Femur (tissue), 1 donor: ENCODE data around the gene TMEM120B.

Experiments used
- DNase-seq: peaks from one replicate; pipeline ENCODE4 v3.0.0-alpha.2; 2017

Gene TMEM120B

GRCh38 chr12:121793838-121794533 is 81.4 kb downstream of the TMEM120B start:
- DNase-seq, result peak; percentile 94

GRCh38 chr12:121794534-121795033 is 82.0 kb downstream of the TMEM120B start:
- no peak for DNase-seq

- DNase-seq, result peak; percentile 94
Observed at GRCh38 chr12:121795034-121795968, 82.7 kb downstream of the TMEM120B start.

GRCh38 chr12:121796855-121797751 is 84.6 kb downstream of the TMEM120B start:
- peak; percentile 88 for DNase-seq

GRCh38 chr12:121797937-121798786 is 85.6 kb downstream of the TMEM120B start:
- DNase-seq, result peak; percentile 84

GRCh38 chr12:121798787-121799155 is 86.2 kb downstream of the TMEM120B start:
- DNase-seq, result no peak

- DNase-seq, result peak; percentile 83
Observed at GRCh38 chr12:121799156-121799841, 86.7 kb downstream of the TMEM120B start.

GRCh38 chr12:121799842-121800693 is 87.5 kb downstream of the TMEM120B start:
- DNase-seq, result peak; percentile 87

- DNase-seq, result peak; percentile 87
Observed at GRCh38 chr12:121800694-121801594, 88.4 kb downstream of the TMEM120B start.

GRCh38 chr12:121801595-121802484 is 89.3 kb downstream of the TMEM120B start:
- DNase-seq, result peak; percentile 40

GRCh38 chr12:121802485-121802842 is 89.9 kb downstream of the TMEM120B start:
- no peak for DNase-seq

- peak; percentile 96 for DNase-seq
Observed at GRCh38 chr12:121802843-121803698, 90.5 kb downstream of the TMEM120B start.

GRCh38 chr12:121803861-121804416 is 91.4 kb downstream of the TMEM120B start, which contains the start of gene SETD1B:
Gene SETD1B, plus strand, starts transcription at chr12:121804009. Its CDS starts 729 bp downstream, at chr12:121804738.
- DNase-seq, result peak; percentile 63

- peak; percentile 58 for DNase-seq
Observed at GRCh38 chr12:121804417-121805111, 92.0 kb downstream of the TMEM120B start.

GRCh38 chr12:121805171-121806008 is 92.8 kb downstream of the TMEM120B start:
- peak; percentile 49 for DNase-seq
